H1 (cell line): ENCODE measurements around the gene LIMK1. TPM values are rescaled to one million over a fixed set of nuclear protein-coding genes. Genes with fewer than 3 reads are reported as not detected.

Experiments
- CTCF ChIA-PET: fragments of 300-600 bp; sonication (Branson Sonifier 250); formaldehyde crosslinking; loops from one replicate; lab custom pipeline; 2021; ENCODE audit not compliant: partially characterized antibody; lab: Charles Lee
- POLR2A ChIA-PET: fragments of 300-600 bp; sonication (Branson Sonifier 250); formaldehyde crosslinking; loops from one replicate; lab custom pipeline; 2021; ENCODE audit warnings: inconsistent platforms; ENCODE audit not compliant: partially characterized antibody; lab: Charles Lee
- DNase-seq, 2 experiments: peaks; one replicate each; pipeline versions ENCODE4 v3.0.0 to v3.0.0-alpha.2; 2010 to 2022; ENCODE audit warnings: low spot score in 2 of 2, low read depth in 1 of 2, mixed read lengths in 1 of 2
- FAIRE-seq: peaks from 2 replicates; lab custom pipeline; 2011; peaks lifted over from hg19 to GRCh38; lab: Jason Lieb, UNC
- H2AFZ ChIP-seq: 2 replicates; pipeline ENCODE4 v1.8.1; 2012; ENCODE audit warnings: low read length, inconsistent platforms
- H2AK5ac ChIP-seq: 2 replicates; pipeline ENCODE4 v1.6.1; 2013; ENCODE audit warnings: low read depth, low read length
- H2BK120ac ChIP-seq: replicated peaks from 2 replicates; pipeline ENCODE3; 2013; ENCODE audit warnings: low read depth, low read length, inconsistent platforms
- H2BK12ac ChIP-seq: 2 replicates; pipeline ENCODE4 v1.6.1; 2013; ENCODE audit warnings: low read depth, low read length
- H2BK15ac ChIP-seq: 2 replicates; pipeline ENCODE4 v1.6.1; 2013; ENCODE audit warnings: low read length
- H2BK20ac ChIP-seq: 2 replicates; pipeline ENCODE4 v1.6.1; 2013; ENCODE audit warnings: low read length
- H2BK5ac ChIP-seq: 2 replicates; pipeline ENCODE4 v1.6.1; 2013; ENCODE audit warnings: low read depth, low read length
- H3K14ac ChIP-seq: 2 replicates; pipeline ENCODE4 v1.6.1; 2013; ENCODE audit warnings: inconsistent platforms; ENCODE audit not compliant: insufficient read length
- H3K18ac ChIP-seq: 2 replicates; pipeline ENCODE4 v1.6.1; 2013; ENCODE audit warnings: low read length; ENCODE audit errors: extremely low read depth
- H3K23ac ChIP-seq: 2 replicates; pipeline ENCODE4 v1.6.1; 2013; ENCODE audit warnings: inconsistent platforms; ENCODE audit not compliant: insufficient read length
- H3K23me2 ChIP-seq: 2 replicates; pipeline ENCODE4 v1.6.1; 2013; ENCODE audit warnings: low read depth, low read length
- H3K27ac ChIP-seq: 2 replicates; pipeline ENCODE4 v1.6.1; 2011; ENCODE audit warnings: low read depth, low read length, inconsistent platforms
- H3K27me3 ChIP-seq, 4 experiments: replicated peaks in 1 of 4; 1 replicate in 1 of 4; 2 replicates in 3 of 4; pipeline versions ENCODE4 v1.6.1 to v1.8.1; 2011 to 2013; ENCODE audit warnings: low read length in 3 of 4, mild to moderate bottlenecking in 3 of 4, inconsistent platforms in 2 of 4, mixed read lengths in 2 of 4, moderate library complexity in 1 of 4; ENCODE audit not compliant: control insufficient read depth in 3 of 4, insufficient read depth in 3 of 4; ENCODE audit errors: extremely low read depth in 1 of 4
- H3K36me3 ChIP-seq, 4 experiments: 2 replicates each; pipeline versions ENCODE4 v1.6.1 to v1.8.1; 2011 to 2013; ENCODE audit warnings: mild to moderate bottlenecking in 4 of 4, low read length in 3 of 4, moderate library complexity in 2 of 4, control low read depth in 1 of 4, inconsistent platforms in 1 of 4; ENCODE audit not compliant: insufficient read depth in 4 of 4, control insufficient read depth in 2 of 4
- H3K4ac ChIP-seq: replicated peaks from 2 replicates; pipeline ENCODE3; 2013; ENCODE audit warnings: low read length, low read depth, mixed read lengths, inconsistent platforms; ENCODE audit not compliant: insufficient read length
- H3K4me1 ChIP-seq, 4 experiments: replicated peaks in 1 of 4; 1 replicate in 1 of 4; 2 replicates in 3 of 4; pipeline versions ENCODE4 v1.6.1 to v1.8.1; 2011 to 2013; ENCODE audit warnings: low read length in 3 of 4, inconsistent platforms in 2 of 4, mixed read lengths in 1 of 4; ENCODE audit not compliant: insufficient read depth in 4 of 4, control insufficient read depth in 3 of 4
- H3K4me2 ChIP-seq, 2 experiments: 2 replicates each; pipeline versions ENCODE4 v1.6.1 to v1.8.1; 2011 to 2013; ENCODE audit warnings: low read depth in 2 of 2, low read length in 2 of 2, control low read depth in 1 of 2, inconsistent platforms in 1 of 2, mild to moderate bottlenecking in 1 of 2; ENCODE audit not compliant: insufficient read depth in 1 of 2
- H3K4me3 ChIP-seq, 4 experiments: fragments of 200-600, 300-600 bp in 1 of 4; sonication (generic), shearing (Covaris generic), sonication (Bioruptor Twin) in 1 of 4; 2 replicates each; pipeline versions ENCODE4 v1.5.1 to v1.8.1; 2011 to 2016; ENCODE audit warnings: low read length in 4 of 4, low read depth in 3 of 4, control low read depth in 2 of 4, inconsistent platforms in 2 of 4, mild to moderate bottlenecking in 2 of 4, mixed read lengths in 1 of 4, moderate library complexity in 1 of 4; ENCODE audit not compliant: insufficient read depth in 2 of 4; ENCODE audit errors: extremely low read depth in 1 of 4
- H3K56ac ChIP-seq: replicated peaks from 2 replicates; pipeline ENCODE3; 2013; ENCODE audit warnings: low read depth, mild to moderate bottlenecking, mixed read lengths, low read length, inconsistent platforms; ENCODE audit not compliant: insufficient read length
- H3K79me1 ChIP-seq: 2 replicates; pipeline ENCODE4 v1.6.1; 2013; ENCODE audit warnings: low read depth, low read length, control low read depth
- H3K79me2 ChIP-seq, 2 experiments: 2 replicates each; pipeline versions ENCODE4 v1.6.1 to v1.8.1; 2012 to 2013; ENCODE audit warnings: low read length in 2 of 2, mild to moderate bottlenecking in 2 of 2, inconsistent platforms in 1 of 2; ENCODE audit not compliant: insufficient read depth in 2 of 2, control insufficient read depth in 1 of 2
- H3K9ac ChIP-seq, 4 experiments: replicated peaks in 1 of 4; 1 replicate in 1 of 4; 2 replicates in 3 of 4; pipeline versions ENCODE4 v1.6.1 to v1.8.1; 2011 to 2013; ENCODE audit warnings: low read depth in 3 of 4, low read length in 3 of 4, control low read depth in 2 of 4, mild to moderate bottlenecking in 2 of 4, moderate library complexity in 2 of 4, inconsistent platforms in 1 of 4; ENCODE audit errors: extremely low read depth in 1 of 4
- H3K9me3 ChIP-seq, 2 experiments: 2 replicates each; pipeline versions ENCODE4 v1.6.1 to v1.8.1; 2012 to 2013; ENCODE audit warnings: mild to moderate bottlenecking in 2 of 2, moderate library complexity in 2 of 2, control low read depth in 1 of 2, inconsistent platforms in 1 of 2, low read depth in 1 of 2, low read length in 1 of 2, mixed read lengths in 1 of 2; ENCODE audit not compliant: insufficient read depth in 2 of 2
- H4K20me1 ChIP-seq, 2 experiments: replicated peaks in 1 of 2; 2 replicates each; pipeline versions ENCODE3 to v1.8.1; 2011 to 2013; ENCODE audit warnings: inconsistent platforms in 2 of 2, low read length in 2 of 2, mild to moderate bottlenecking in 1 of 2; ENCODE audit not compliant: insufficient read depth in 2 of 2, control insufficient read depth in 1 of 2
- H4K5ac ChIP-seq: 2 replicates; pipeline ENCODE4 v1.6.1; 2013; ENCODE audit warnings: low read length, low read depth, mixed read lengths, inconsistent platforms; ENCODE audit not compliant: insufficient read length
- H4K8ac ChIP-seq: 2 replicates; pipeline ENCODE4 v1.8.0; 2013; ENCODE audit warnings: mild to moderate bottlenecking, moderate library complexity, low read length, inconsistent platforms; ENCODE audit not compliant: insufficient read depth; ENCODE audit errors: extremely low read depth
- H4K91ac ChIP-seq: replicated peaks from 2 replicates; pipeline ENCODE3; 2013; ENCODE audit warnings: low read length, mixed read lengths, inconsistent platforms; ENCODE audit not compliant: insufficient read length
- MAFK ChIP-seq: IDR thresholded peaks from 2 replicates; pipeline ENCODE4 v1.6.1; 2012; ENCODE audit warnings: low read depth, mild to moderate bottlenecking, improper control_type of control experiment, low read length
- POLR2AphosphoS5 ChIP-seq: IDR thresholded peaks from 2 replicates; pipeline ENCODE4 v1.6.1; 2011; ENCODE audit warnings: low read depth, low read length
- TAF1 ChIP-seq: IDR thresholded peaks from 2 replicates; pipeline ENCODE4 v1.6.1; 2011; ENCODE audit warnings: mild to moderate bottlenecking, low read depth, low read length
- WGBS, 2 experiments: shearing (Covaris generic) in 1 of 2; methylation state at CpG; one replicate each; pipeline versions ENCODE4 v1.1.6 to v1.1.7; 2013 to 2015; ENCODE audit warnings: low lambda C conversion rate in 2 of 2, mixed read lengths in 2 of 2, inconsistent platforms in 1 of 2, low coverage in 1 of 2, missing lambda C conversion rate in 1 of 2; ENCODE audit not compliant: insufficient replicate concordance in 2 of 2, insufficient coverage in 1 of 2, insufficient read length in 1 of 2; ENCODE audit errors: extremely low coverage in 1 of 2, missing lambda C conversion rate in 1 of 2; 5-methylcytosine and 5-hydroxymethylcytosine counted together
- polyA plus RNA-seq, 7 experiments: library from polyadenylated mRNA; depleted of rRNA in 3 of 7; stranded (reverse) in 5 of 7; unstranded in 2 of 7; fragments of >200 nt in 5 of 7; fragments of 200-250 nt in 2 of 7; gene quantifications; 1 replicate in 5 of 7; 2 replicates in 1 of 7; 4 replicates in 1 of 7; pipeline versions ENCODE4 v1.2.1 to v1.2.3, GENCODE V29; 2011 to 2013; ENCODE audit warnings: missing spikeins in 2 of 7, mixed read lengths in 2 of 7
- total RNA-seq: library from RNA; stranded (reverse); fragmentation: NEBNext Ultra II Directional; extraction: Animal tissue kit (Norgen Biotek cat#: 25700); gene quantifications from 2 replicates; pipeline ENCODE4 v1.2.1, GENCODE V29; 2021

Gene LIMK1
- total and polyA plus RNA-seq, 2 of the 8 experiments (the other 6 are each of a cell fraction or from before 2014, with no cell fraction given) = 93.5 to 108 TPM

- H4K5ac ChIP-seq = peak overlapping the region; percentile 1
- H3K4me1 ChIP-seq = peaks cover 8 to 31% (median 26%) of the 10 kb centered on the region in 4 experiments
- ChIA-PET CTCF (interaction anchor here (0.6 to 2.6 kb wide), 4 partner anchors 24 to 213 kb away, joined by 3 to 10 read pairs (median 3); no protein-coding TSS in a partner anchor), POLR2A (interaction anchor here (0.7 to 1.6 kb wide), 5 partner anchors 8 to 111 kb away, joined by 3 to 4 read pairs (median 3); no protein-coding TSS in a partner anchor)
- no peak overlapping the region for H3K4me2 ChIP-seq
- no peak overlapping the region for H3K9ac ChIP-seq
- H3K27me3 ChIP-seq = no peaks in the 10 kb centered on the region
- peaks cover 0 to 12% of the 10 kb centered on the region in 2 experiments for H4K20me1 ChIP-seq
- FAIRE-seq (no peak), DNase-seq (no peak)
- peak overlapping the region; percentile 87 for H2BK12ac ChIP-seq
- no peaks in the 10 kb centered on the region; the same call in 1 of the 2 replicates for H3K23me2 ChIP-seq
- H3K79me1 ChIP-seq = peaks cover 5% of the 10 kb centered on the region
- 0 out of 2 replicates have a peak overlapping the region, but pooled peaks have one; percentile 61 for H2BK20ac ChIP-seq
- WGBS, 2 experiments = 85% methylated on average over 12 of the region's 13 CpGs; no CpG with 5 or more reads in 1 of the 2 experiments
- H2BK120ac ChIP-seq = no peak overlapping the region
- H3K9me3 ChIP-seq = peaks cover under 1 to 4% of the 10 kb centered on the region in 2 experiments; a peak in 3 of 4 replicates
- H2AFZ ChIP-seq = no peak overlapping the region
- H4K8ac ChIP-seq = no peak overlapping the region
- H3K14ac ChIP-seq = no peak overlapping the region
- no peak overlapping the region for H3K27ac ChIP-seq
- peak overlapping the region; percentile 59 for H3K4ac ChIP-seq
- no peak overlapping the region for H3K23ac ChIP-seq
- H4K91ac ChIP-seq = peak overlapping the region; percentile 91
- no peak overlapping the region for H3K18ac ChIP-seq
- no peak overlapping the region for H3K56ac ChIP-seq
- H2BK5ac ChIP-seq = peak overlapping the region; percentile 81; the same call in 1 of the 2 replicates
- peaks cover 0 to 5% of the 10 kb centered on the region in 2 experiments; a peak in 1 of 4 replicates for H3K79me2 ChIP-seq
- no peak overlapping the region for H3K4me3 ChIP-seq
- peak overlapping the region; percentile 79; the same call in 1 of the 2 replicates for H2AK5ac ChIP-seq
- peaks cover 4 to 19% (median 10%) of the 10 kb centered on the region in 4 experiments for H3K36me3 ChIP-seq
- no peak overlapping the region for H2BK15ac ChIP-seq
- no peak for TF ChIP-seq POLR2AphosphoS5
- no peak for TF ChIP-seq MAFK
- no peak for TF ChIP-seq TAF1
Observed at GRCh38 chr7:74092321-74092963, 8.8 kb downstream of the LIMK1 start.
